Vagina (tissue), 2 donors: ENCODE data around the gene JUN. TPM values are rescaled to one million over a fixed set of nuclear protein-coding genes. Genes with fewer than 3 reads are reported as not detected.

ENCODE experiments used
- DNase-seq, 2 donors: peaks; one replicate each; pipeline ENCODE4 v3.0.0-alpha.2; 2017; ENCODE audit errors: extremely low spot score in 2 of 2
- H3K27ac ChIP-seq: fragments of 200-600 bp; sonication (generic); one replicate; pipeline ENCODE4 v1.5.1; 2019
- H3K27me3 ChIP-seq: fragments of 200-600 bp; sonication (generic); one replicate; pipeline ENCODE4 v1.5.1; 2019
- H3K36me3 ChIP-seq, 2 donors: fragments of 200-600 bp; sonication (generic); one replicate each; pipeline ENCODE4 v1.5.1; 2017 to 2019
- H3K4me1 ChIP-seq: fragments of 200-600 bp; sonication (generic); one replicate; pipeline ENCODE4 v1.5.1; 2019
- H3K4me3 ChIP-seq, 2 donors: fragments of 200-600 bp; sonication (generic); 1 replicate in 1 of 2; 2 replicates in 1 of 2; pipeline ENCODE4 v1.5.1; 2016 to 2019
- H3K9me3 ChIP-seq: fragments of 200-600 bp; sonication (generic); one replicate; pipeline ENCODE4 v1.5.1; 2019
- CTCF ChIP-seq, 3 experiments: fragments of 450-650 bp in 2 of 3; fragments of 200-600 bp in 1 of 3; sonication (generic) in 1 of 3; IDR thresholded peaks; one replicate each; pipeline ENCODE4 v1.5.1; 2017 to 2019; ENCODE audit warnings: antibody characterized with exemption in 3 of 3, mild to moderate bottlenecking in 2 of 3, moderate library complexity in 2 of 3
- POLR2A ChIP-seq, 2 donors: fragments of 450-650 bp; IDR thresholded peaks; one replicate each; pipeline ENCODE4 v1.6.1; 2017; ENCODE audit warnings: antibody characterized with exemption in 2 of 2, mild to moderate bottlenecking in 2 of 2, moderate library complexity in 2 of 2
- POLR2AphosphoS5 ChIP-seq, 2 donors: sonication (generic); formaldehyde crosslinking; IDR thresholded peaks; one replicate each; pipeline ENCODE4 v1.9.0; 2017; ENCODE audit warnings: antibody characterized with exemption in 2 of 2, mild to moderate bottlenecking in 2 of 2, low read depth in 1 of 2; ENCODE audit not compliant: insufficient read depth in 1 of 2
- intact Hi-C: fragments of 100-400 bp; cut with DNase I; formaldehyde crosslinking; loops from one replicate; pipeline ENCODE4 v1.15.1; 2023
- total RNA-seq: library from RNA; depleted of rRNA; stranded (reverse); fragments of >200 nt; gene quantifications from one replicate; pipeline ENCODE4 v1.2.3, GENCODE V29; 2016

The JUN gene
- total RNA-seq, result 275 TPM

DNA sequence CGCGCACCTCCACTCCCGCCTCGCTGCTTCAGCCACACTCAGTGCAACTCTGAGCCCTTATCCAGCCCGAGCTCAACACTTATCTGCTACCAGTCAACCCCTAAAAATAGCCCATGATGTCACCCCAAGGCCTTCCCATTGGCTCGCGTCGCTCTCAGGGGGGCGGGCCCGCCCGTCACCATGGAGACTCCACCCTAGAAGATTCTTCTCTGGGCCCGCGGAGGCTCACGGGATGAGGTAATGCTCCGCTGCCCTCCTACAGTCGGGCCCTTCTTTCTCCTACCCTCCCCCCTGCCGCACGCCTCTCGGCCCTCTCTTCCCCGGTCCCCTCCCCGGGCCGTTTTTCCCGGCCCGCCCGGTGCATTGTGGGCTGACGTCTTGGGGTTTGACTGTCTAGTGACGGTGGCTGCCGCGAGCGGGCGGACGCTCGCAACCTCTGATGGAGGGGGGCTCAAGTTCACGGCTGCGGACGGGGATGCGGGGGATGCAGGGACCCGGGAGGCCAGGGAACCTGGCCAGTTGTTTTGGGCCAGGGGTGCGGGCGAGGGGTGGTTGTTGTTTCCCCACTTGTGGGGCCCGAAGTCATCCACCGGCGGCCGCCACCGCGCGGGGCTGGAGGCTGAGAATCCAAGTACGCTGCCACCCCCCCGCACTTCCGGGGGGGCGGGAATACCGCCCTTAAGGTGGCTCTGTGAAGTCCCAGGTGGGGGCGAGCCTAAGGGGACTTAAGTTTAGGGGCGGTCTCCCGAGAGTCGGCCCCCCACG is at the start of gene JUN:
JUN (minus strand) TSS at position 55 of the 765 bp plus-strand sequence. CDS start 977 bp downstream, outside the sequence.
- Histone ChIP-seq H3K4me1 (peaks cover 37% of the 10 kb centered on the region), H3K27ac (peak within 1 kb of the TSS; percentile 100), H3K27me3 (no peaks in the 10 kb centered on the region), H3K4me3 (peak within 1 kb of the TSS; percentile 95 to 98), H3K9me3 (no peaks in the 10 kb centered on the region), H3K36me3 (peaks cover 0 to 9% of the 10 kb centered on the region in 2 donors)
- DNase-seq, result peak; percentile 100
- TF ChIP-seq POLR2AphosphoS5 (IDR thresholded peaks at IDR 0.05; ENCODE audit: insufficient read depth in 1 of 2, low read depth in 1 of 2) (peak; percentile 98 to 99), POLR2A (IDR thresholded peaks at IDR 0.05) (peak in 1 of 2 donors; percentile 100), CTCF (IDR thresholded peaks at IDR 0.05) (no peak)
- intact Hi-C loops, result loop anchor here (2.0 to 10.0 kb wide), 5 partner anchors 118 to 918 kb away; partner anchors contain the start of gene FGGY

DNA sequence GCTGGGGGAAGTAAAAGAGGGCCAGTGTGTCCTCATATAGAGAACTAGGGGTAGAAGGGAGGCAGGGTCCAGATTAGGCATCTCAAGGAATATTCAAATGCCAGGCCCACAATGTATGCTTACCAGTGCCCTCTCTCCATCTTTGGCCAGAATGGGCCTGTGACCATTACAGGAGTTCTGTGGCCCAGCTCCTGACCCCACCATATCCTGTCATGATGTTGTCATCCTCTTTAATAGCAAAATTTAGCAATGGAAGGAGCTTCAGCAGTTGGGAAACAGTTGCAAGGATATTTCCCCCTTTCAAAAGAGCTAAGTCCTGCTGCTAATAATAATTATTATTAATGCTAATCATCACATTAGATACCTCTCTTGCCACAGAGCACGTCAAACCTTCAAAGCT is 49.3 kb upstream of the JUN start:
- Histone ChIP-seq H3K27ac (no peak overlapping the region), H3K4me1 (no peaks in the 10 kb centered on the region), H3K27me3 (no peaks in the 10 kb centered on the region), H3K9me3 (no peaks in the 10 kb centered on the region), H3K36me3 (no peaks in the 10 kb centered on the region), H3K4me3 (no peak overlapping the region)
- TF ChIP-seq POLR2AphosphoS5 (IDR thresholded peaks at IDR 0.05; ENCODE audit: insufficient read depth in 1 of 2, low read depth in 1 of 2) (no peak), CTCF (IDR thresholded peaks at IDR 0.05) (no peak), POLR2A (IDR thresholded peaks at IDR 0.05) (no peak)
- intact Hi-C loops, result no loop called here
- DNase-seq, result no peak

- Histone ChIP-seq H3K27me3 (no peaks in the 10 kb centered on the region), H3K9me3 (peaks cover 6% of the 10 kb centered on the region), H3K4me1 (no peaks in the 10 kb centered on the region), H3K4me3 (no peak overlapping the region), H3K27ac (no peak overlapping the region), H3K36me3 (no peaks in the 10 kb centered on the region)
- intact Hi-C loops, result no loop called here
- DNase-seq, result no peak
- no peak for TF ChIP-seq POLR2A (IDR thresholded peaks at IDR 0.05)
- no peak for TF ChIP-seq CTCF (IDR thresholded peaks at IDR 0.05)
- TF ChIP-seq POLR2AphosphoS5 (IDR thresholded peaks at IDR 0.05; ENCODE audit: insufficient read depth in 1 of 2, low read depth in 1 of 2), result no peak
These were observed 46.4 kb upstream of the JUN start for GRCh38 chr1:58830291-58830690.

- Histone ChIP-seq H3K4me1 (peaks cover 4% of the 10 kb centered on the region), H3K4me3 (no peak overlapping the region), H3K27me3 (no peaks in the 10 kb centered on the region), H3K36me3 (no peaks in the 10 kb centered on the region), H3K27ac (no peak overlapping the region), H3K9me3 (peaks cover 6% of the 10 kb centered on the region)
- no peak for TF ChIP-seq POLR2A (IDR thresholded peaks at IDR 0.05)
- TF ChIP-seq CTCF (IDR thresholded peaks at IDR 0.05), result no peak
- TF ChIP-seq POLR2AphosphoS5 (IDR thresholded peaks at IDR 0.05; ENCODE audit: insufficient read depth in 1 of 2, low read depth in 1 of 2), result no peak
- intact Hi-C loops, result no loop called here
- no peak for DNase-seq
These were observed 46.0 kb upstream of the JUN start for GRCh38 chr1:58829866-58830265.

- H3K27ac ChIP-seq, result no peak overlapping the region
- peaks cover 6% of the 10 kb centered on the region for H3K9me3 ChIP-seq
- no peak overlapping the region for H3K4me3 ChIP-seq
- DNase-seq, result no peak
- H3K27me3 ChIP-seq, result no peaks in the 10 kb centered on the region
- no peak for TF ChIP-seq POLR2AphosphoS5 (IDR thresholded peaks at IDR 0.05; ENCODE audit: insufficient read depth in 1 of 2, low read depth in 1 of 2)
- no peak for TF ChIP-seq POLR2A (IDR thresholded peaks at IDR 0.05)
- TF ChIP-seq CTCF (IDR thresholded peaks at IDR 0.05), result no peak
- no peaks in the 10 kb centered on the region for H3K36me3 ChIP-seq
- intact Hi-C loops, result no loop called here
- peaks cover 19% of the 10 kb centered on the region for H3K4me1 ChIP-seq
These were observed 43.5 kb upstream of the JUN start for GRCh38 chr1:58827298-58827697.
